Adipose tissue (tissue), 3 donors: ENCODE results near the gene SLC41A3. TPM values are rescaled to one million over a fixed set of nuclear protein-coding genes. Genes with fewer than 3 reads are reported as not detected.

ENCODE experiments used
- H3K27ac ChIP-seq: one replicate; pipeline ENCODE4 v1.5.1; 2013; ENCODE audit warnings: low read depth, low read length
- WGBS, 3 donors: extraction: QIAGEN DNeasy Blood & Tissue Kit; methylation state at CpG; one replicate each; pipeline ENCODE4 v1.1.7; 2013; 5-methylcytosine and 5-hydroxymethylcytosine counted together
- polyA plus RNA-seq, 3 donors: library from polyadenylated mRNA; stranded (reverse); fragments of 200-250 nt; gene quantifications; one replicate each; pipeline ENCODE4 v1.2.3, GENCODE V29; 2013
- donor health status: healthy with polysubstance abuse.
- donor health status: Bipolar disorder and iron deficiency.
- donor health status: healthy.

The SLC41A3 gene
- polyA plus RNA-seq, 3 donors = 22.3 to 31.3 (median 31.3) TPM

DNA sequence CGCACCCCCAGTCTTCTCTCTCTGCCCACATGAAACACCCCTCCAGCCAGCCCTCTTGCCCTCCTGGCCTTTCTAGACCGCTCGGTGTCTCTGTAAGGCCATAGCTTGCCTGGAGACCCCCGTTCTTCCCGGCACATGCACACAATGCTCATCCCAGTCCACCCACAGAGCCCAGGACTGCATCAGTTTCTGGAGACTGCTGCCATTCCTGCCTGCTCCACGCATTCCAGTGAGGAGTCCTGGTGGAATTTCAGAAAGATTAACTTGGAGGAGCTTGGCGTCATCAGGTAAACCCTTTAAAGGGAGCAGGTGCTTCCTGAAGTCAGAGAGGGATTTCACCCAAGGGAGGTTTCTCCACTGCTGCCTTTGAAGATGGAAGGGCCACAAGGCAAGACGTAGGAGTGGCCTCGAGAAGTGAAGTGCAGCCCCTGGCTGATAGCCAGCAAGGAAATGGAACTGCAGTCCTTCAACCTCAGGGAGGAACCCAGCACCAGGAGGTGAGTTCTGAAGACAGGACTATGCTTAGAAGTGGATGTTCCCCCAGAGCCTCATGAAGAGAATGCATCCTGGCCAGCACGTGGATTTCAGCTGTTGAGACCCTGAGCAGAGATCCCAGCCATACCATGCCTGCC, 19.2 kb downstream of the SLC41A3 start:
- H3K27ac ChIP-seq = no peak overlapping the region
- 55 to 77% (median 74%) methylated on average over 10 of the region's 10 CpGs for WGBS, 3 donors

DNA sequence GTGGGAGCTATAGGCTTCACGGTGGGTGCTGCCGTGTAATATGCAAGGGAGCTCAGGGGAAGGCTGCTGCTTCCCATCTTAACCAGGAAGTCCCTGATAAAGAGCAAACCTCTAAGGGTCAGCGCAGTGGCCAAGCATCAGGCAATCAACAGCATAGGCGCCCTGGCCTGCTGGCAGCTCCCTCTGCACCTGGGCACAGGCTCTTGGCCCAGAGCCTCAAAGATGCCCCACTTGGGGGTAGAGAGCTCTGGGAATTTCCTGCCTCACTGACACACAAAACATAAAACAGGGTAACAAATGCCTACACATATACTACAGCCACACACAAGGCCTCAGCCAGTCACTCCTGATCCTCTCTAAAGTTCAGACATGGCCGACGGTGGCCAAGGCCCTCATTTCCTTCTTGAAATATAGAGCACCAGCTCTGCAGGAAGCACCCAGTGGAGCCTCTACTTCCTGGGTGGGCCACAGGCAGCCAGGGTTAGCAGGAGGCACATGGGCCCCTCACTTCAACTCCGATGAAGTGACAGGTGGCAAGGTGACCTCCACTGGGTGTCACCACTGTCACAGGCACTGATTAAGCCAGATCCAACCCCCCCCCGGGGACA, 20.5 kb downstream of the SLC41A3 start:
- 85 to 92% (median 87%) methylated on average over 8 of the region's 8 CpGs for WGBS, 3 donors
- H3K27ac ChIP-seq = no peak overlapping the region

DNA sequence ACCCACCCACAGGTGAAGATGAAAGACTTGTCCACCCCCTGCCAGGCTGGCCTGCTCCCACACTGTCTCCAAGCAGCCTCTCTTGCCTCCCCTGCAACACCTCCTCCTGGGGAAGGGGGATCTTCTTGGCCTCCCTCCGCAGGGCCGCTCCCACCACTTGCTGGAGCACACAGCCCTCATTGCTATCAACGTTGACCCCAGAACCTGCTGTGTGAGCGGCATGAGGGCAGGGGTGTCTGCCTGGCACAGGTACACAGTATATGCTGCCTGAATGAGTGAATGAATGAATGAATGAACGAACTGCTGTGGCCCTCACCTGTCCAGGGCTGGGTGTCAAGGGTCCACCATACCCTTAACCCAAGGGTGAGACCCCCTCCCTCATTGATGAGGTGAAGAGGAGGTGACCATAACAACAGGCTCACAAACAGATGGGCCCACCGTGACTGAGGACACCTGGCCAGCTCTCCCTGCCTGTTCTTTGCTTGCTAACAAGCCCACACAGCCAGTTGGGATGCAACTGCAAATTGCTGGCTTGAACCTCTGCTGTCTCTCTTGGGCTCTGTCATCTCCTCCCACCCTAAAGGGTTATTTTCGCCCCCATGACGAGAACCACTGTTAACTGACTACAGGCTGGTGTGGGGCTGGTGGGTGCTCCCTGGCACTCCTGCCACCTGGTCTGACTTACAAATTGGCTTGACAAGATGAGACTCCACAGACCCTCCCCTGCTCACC, 22.5 kb downstream of the SLC41A3 start:
- WGBS, 3 donors = 85 to 93% (median 87%) methylated on average over 8 of the region's 8 CpGs

GRCh38 chr3:126060613-126061145, 23.2 kb downstream of the SLC41A3 start:
- WGBS, 3 donors = 82 to 93% (median 92%) methylated on average over 7 of the region's 7 CpGs

More for the DNA sequence above, 22.5 kb downstream of the SLC41A3 start:
- H3K27ac ChIP-seq = no peak overlapping the region

DNA sequence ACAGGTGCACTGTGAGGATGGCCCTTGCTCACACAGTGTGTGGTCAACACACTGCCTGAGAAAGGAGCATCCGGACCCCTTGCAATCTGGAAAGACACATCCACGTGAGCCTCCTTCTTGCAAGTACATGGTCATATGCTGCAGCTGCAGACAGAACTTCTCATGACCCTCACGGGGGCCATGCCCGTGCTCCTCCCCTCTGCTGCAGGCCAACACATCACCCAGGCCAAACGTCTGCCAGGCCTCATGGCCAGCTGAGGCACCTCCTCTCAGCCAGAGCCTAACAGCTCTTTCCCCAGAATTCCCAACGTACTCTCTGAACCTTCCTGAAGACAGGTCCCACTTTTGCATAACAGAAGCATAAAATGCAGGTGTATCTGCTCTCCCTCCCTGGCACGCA, 25.3 kb downstream of the SLC41A3 start:
- WGBS, 3 donors = 75 to 84% (median 81%) methylated on average over 7 of the region's 7 CpGs
- no peak overlapping the region for H3K27ac ChIP-seq

More at GRCh38 chr3:126060613-126061145, 23.2 kb downstream of the SLC41A3 start:
- no peak overlapping the region for H3K27ac ChIP-seq

GRCh38 chr3:126057936-126058335, 26.0 kb downstream of the SLC41A3 start:
- WGBS, 3 donors = 93 to 96% (median 95%) methylated on average over 13 of the region's 13 CpGs
- H3K27ac ChIP-seq = no peak overlapping the region

GRCh38 chr3:126057501-126057819, 26.5 kb downstream of the SLC41A3 start:
- no peak overlapping the region for H3K27ac ChIP-seq
- WGBS, 3 donors = 85 to 96% (median 91%) methylated on average over 10 of the region's 10 CpGs

DNA sequence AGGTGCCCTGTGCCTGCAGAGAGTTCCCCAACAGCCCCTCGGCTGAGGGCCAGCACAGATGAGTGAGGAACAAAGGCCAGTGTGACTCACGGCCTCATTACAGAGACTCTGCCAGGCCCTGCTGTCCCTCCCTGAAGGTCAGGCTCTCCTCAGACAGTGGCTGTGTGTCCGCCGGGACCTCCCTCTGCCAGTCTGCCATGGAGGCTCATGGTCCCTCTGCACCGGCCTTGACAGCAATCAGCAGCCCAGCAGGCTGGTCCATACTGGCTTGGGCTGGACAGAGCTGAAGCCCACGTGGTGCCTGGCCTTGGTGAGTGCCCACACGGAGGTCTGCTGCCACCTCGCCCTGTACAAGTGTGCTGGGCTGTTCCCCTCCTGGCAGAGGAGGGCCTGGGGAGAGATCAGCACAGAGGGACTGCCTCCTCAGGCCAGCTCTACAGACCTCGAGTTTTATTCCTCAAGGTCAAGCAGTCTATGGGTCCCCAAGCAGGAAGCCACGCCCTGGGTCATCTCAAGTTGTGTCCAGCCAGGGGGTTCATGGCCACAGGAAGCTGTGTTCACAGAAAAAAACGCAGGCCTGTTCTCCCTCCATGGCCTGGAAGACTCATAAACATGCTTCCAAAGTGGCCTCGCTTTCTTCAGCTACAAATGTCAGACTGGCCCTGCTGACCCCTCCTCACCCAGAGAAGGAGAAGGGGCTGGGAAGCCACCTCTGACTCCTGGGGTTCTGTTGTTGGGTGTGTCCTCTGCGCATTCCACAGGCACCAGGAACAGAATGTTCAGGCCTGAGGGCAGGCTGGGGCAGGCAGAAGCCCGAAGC, 27.0 kb downstream of the SLC41A3 start:
- no peak overlapping the region for H3K27ac ChIP-seq
- 75 to 77% (median 76%) methylated on average over 14 of the region's 14 CpGs for WGBS, 3 donors

GRCh38 chr3:126056088-126056487, 27.8 kb downstream of the SLC41A3 start:
- 95 to 97% (median 96%) methylated on average over 10 of the region's 10 CpGs for WGBS, 3 donors
- no peak overlapping the region for H3K27ac ChIP-seq

DNA sequence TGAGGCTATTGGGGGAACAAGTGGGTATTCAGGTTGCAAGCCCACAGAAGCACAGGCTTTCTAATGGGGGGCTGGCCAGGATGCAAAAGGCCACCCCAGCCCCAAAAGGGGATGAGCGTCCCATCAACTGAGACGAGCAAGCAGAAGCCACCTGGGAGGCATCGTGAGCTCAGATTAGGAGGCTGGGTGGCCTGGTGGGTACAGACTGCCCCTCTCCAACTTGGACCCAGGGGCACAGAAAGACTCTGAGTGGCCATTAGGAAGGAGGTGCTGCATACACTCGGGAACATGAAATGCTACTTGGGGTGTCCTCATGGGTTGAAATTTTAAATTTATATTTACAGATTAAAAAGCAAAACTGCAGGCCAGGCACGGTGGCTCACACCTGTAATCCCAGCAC, 29.1 kb downstream of the SLC41A3 start:
- WGBS, 3 donors = 93 to 96% (median 96%) methylated on average over 5 of the region's 5 CpGs
- no peak overlapping the region for H3K27ac ChIP-seq

DNA sequence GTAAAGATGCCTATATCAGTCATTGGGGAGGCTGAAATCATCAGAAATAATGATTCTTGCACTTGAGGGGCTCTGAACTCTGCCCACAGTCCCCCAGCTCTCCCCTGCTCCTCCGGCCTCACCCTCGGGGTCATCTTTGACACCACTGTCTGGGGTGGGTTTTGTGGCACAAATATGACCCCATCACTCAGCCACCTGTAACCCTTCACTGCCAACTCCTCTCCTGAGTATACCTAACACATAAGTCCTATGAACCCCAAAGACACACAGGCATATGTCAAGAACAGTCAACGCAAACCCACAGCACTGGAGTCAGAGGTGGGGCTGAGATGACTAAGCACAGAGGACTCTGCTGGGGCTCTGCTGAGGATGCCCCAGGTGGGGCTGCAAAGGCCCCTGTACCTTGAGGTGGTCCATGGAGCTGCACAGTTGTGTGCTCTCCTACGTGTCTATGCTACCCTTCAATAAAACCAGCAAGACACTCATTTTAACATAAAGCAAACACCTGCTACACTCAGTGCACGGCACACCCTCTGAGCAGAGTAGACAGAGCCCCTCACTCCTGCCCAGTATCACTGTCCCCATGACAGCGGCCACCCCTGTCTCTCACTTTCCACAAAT, 29.9 kb downstream of the SLC41A3 start:
- 92 to 97% (median 92%) methylated on average over 6 of the region's 6 CpGs for WGBS, 3 donors

GRCh38 chr3:126053513-126053912, 30.4 kb downstream of the SLC41A3 start:
- no peak overlapping the region for H3K27ac ChIP-seq
- WGBS, 3 donors = 78 to 86% (median 82%) methylated on average over 1 of the region's 1 CpG

More for the DNA sequence above, 29.9 kb downstream of the SLC41A3 start:
- H3K27ac ChIP-seq = no peak overlapping the region

DNA sequence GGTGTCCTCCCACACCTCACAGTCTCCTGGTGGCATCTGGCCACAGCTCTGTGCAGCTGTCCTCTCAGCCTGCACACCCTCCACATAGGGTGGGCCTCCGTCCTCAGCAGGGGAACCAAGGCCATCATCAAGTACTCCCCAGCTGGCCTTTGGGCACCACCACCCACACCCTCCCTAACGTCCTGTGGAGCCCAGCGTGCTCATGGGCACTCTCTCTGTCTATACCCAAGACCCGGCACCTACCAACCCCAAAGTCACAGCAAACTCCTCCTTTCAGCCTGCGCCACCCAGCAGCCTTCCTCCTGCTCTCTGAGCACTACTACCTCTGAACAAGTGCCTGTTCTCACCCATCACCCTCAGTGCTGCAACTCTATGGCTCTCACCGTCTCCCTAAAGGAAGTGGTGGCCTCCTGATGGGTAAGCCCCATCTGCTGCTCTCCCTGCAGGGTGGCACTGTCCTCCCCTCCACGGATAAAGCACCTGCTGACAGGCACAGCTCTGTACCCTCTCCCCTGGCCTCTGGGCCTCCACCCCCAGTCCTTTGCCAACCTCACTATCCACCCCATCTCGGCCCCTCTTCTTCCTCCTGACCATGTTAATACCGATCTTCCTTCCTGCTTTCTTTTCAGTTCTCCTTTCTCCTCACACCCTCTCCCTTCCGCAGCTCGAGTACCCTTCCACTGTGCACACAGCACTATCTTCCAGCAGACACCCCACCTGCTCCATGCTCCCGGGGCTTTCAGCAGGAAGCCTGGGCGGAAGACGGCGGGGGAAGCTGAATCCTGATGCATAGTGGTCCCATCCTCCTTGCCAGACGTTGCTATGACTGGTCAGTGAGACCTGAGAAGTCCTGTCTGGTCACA, 31.5 kb downstream of the SLC41A3 start:
- H3K27ac ChIP-seq = no peak overlapping the region
- WGBS, 3 donors = 61 to 85% (median 67%) methylated on average over 16 of the region's 16 CpGs

GRCh38 chr3:126051741-126052140, 32.2 kb downstream of the SLC41A3 start:
- no peak overlapping the region for H3K27ac ChIP-seq
- 90 to 94% (median 93%) methylated on average over 4 of the region's 4 CpGs for WGBS, 3 donors

GRCh38 chr3:126051234-126051633, 32.7 kb downstream of the SLC41A3 start:
- no peak overlapping the region for H3K27ac ChIP-seq
- WGBS, 3 donors = 77 to 92% (median 88%) methylated on average over 8 of the region's 8 CpGs

- 96 to 97% (median 96%) methylated on average over 10 of the region's 10 CpGs for WGBS, 3 donors
- no peak overlapping the region for H3K27ac ChIP-seq
These were observed 33.3 kb downstream of the SLC41A3 start for GRCh38 chr3:126050626-126051025.

- 87 to 91% (median 88%) methylated on average over 3 of the region's 3 CpGs for WGBS, 3 donors
These were observed 33.9 kb downstream of the SLC41A3 start for GRCh38 chr3:126050050-126050392.

More at GRCh38 chr3:126050050-126050392, 33.9 kb downstream of the SLC41A3 start:
- H3K27ac ChIP-seq = no peak overlapping the region
